Panc1 (cell line): Measurements from ENCODE around the gene RNU5D-1. TPM values are rescaled to one million over a fixed set of nuclear protein-coding genes. Genes with fewer than 3 reads are reported as not detected.

Source experiments
- ATAC-seq: fragments of 200-7000 bp; cut with Tn5 transposase; 2 replicates; pipeline ENCODE4 v1.9.1; 2020; ENCODE audit warnings: mild to moderate bottlenecking, moderate library complexity
- BruUV-seq: library from RNA; stranded (reverse); fragments of 400-500 nt; replicated peaks from 2 replicates; lab custom pipeline; 2021; lab: Mats Ljungman, UMichigan
- CTCF ChIA-PET: fragments of 300-600 bp; sonication (Branson Sonifier 250); formaldehyde crosslinking; loops from one replicate; lab custom pipeline; 2022; ENCODE audit warnings: antibody characterized with exemption; lab: Charles Lee
- POLR2A ChIA-PET: fragments of 300-600 bp; sonication (Branson Sonifier 250); formaldehyde crosslinking; loops from one replicate; lab custom pipeline; 2022; ENCODE audit warnings: antibody characterized with exemption; lab: Charles Lee
- DNase-seq: peaks from one replicate; pipeline ENCODE4 v3.0.0-alpha.2; 2010; ENCODE audit warnings: low read depth, low spot score
- H3K27ac ChIP-seq: 2 replicates; pipeline ENCODE4 v1.5.1; 2011; ENCODE audit warnings: mild to moderate bottlenecking, low read length, inconsistent platforms
- H3K27me3 ChIP-seq: fragments of 200-500 bp; sonication (Bioruptor generic); 2 replicates; pipeline ENCODE4 v1.6.0; 2014; ENCODE audit warnings: low read length, inconsistent platforms; ENCODE audit not compliant: control insufficient read depth, insufficient read depth
- H3K36me3 ChIP-seq: fragments of 200-500 bp; sonication (Bioruptor generic); 2 replicates; pipeline ENCODE4 v1.5.1; 2014; ENCODE audit warnings: inconsistent platforms, mild to moderate bottlenecking, low read length, moderate library complexity; ENCODE audit not compliant: control insufficient read depth, insufficient read depth
- H3K4me1 ChIP-seq: 2 replicates; pipeline ENCODE4 v1.5.1; 2011; ENCODE audit warnings: inconsistent platforms, mild to moderate bottlenecking, low read length, moderate library complexity; ENCODE audit not compliant: control insufficient read depth, insufficient read depth
- H3K4me3 ChIP-seq, 2 experiments: 2 replicates each; pipeline ENCODE4 v1.5.1; 2011 to 2012; ENCODE audit warnings: low read depth in 2 of 2, low read length in 2 of 2, mild to moderate bottlenecking in 2 of 2, inconsistent platforms in 1 of 2, moderate library complexity in 1 of 2
- H3K9me3 ChIP-seq: fragments of 200-500 bp; sonication (Bioruptor generic); 2 replicates; pipeline ENCODE4 v1.5.1; 2014; ENCODE audit warnings: low read depth, mild to moderate bottlenecking, inconsistent platforms, low read length, moderate library complexity; ENCODE audit not compliant: control insufficient read depth, insufficient read depth
- POLR2AphosphoS5 ChIP-seq: IDR thresholded peaks from 2 replicates; pipeline ENCODE4 v1.6.1; 2012; ENCODE audit warnings: mild to moderate bottlenecking, low read depth, low read length, moderate library complexity
- SIN3A ChIP-seq: IDR thresholded peaks from 2 replicates; pipeline ENCODE4 v1.6.1; 2012; ENCODE audit warnings: low read depth, mild to moderate bottlenecking, low read length, moderate library complexity, borderline replicate concordance; ENCODE audit not compliant: insufficient read depth
- TCF7L2 ChIP-seq: IDR thresholded peaks from 2 replicates; pipeline ENCODE4 v1.6.1; 2011; ENCODE audit warnings: mild to moderate bottlenecking, low read depth, low read length, inconsistent platforms
- in situ Hi-C: cut with HindIII; loops from 2 replicates; pipeline ENCODE4 v1.10.0; 2016; ENCODE audit warnings: low sequenced_read_pairs, low pct_unique_long_range_greater_than_20kb
- intact Hi-C: fragments of 100-400 bp; cut with micrococcal nuclease; formaldehyde crosslinking; loops from one replicate; pipeline ENCODE4 v1.10.0; 2022; ENCODE audit not compliant: unreplicated experiment
- total RNA-seq: library from RNA; stranded (reverse); gene quantifications from one replicate; pipeline ENCODE4 v1.2.1, GENCODE V29; 2021; ENCODE audit not compliant: unreplicated experiment
- TF ChIP-seq, protein P1 (sequence below): fragments of 450-650 bp; IDR thresholded peaks from 2 replicates; pipeline ENCODE4 v1.5.1; 2017; ENCODE audit warnings: mild to moderate bottlenecking
- TF ChIP-seq, protein P2 (sequence below), 2 experiments: IDR thresholded peaks; 2 replicates each; pipeline ENCODE4 v1.6.1; 2011 to 2012; ENCODE audit warnings: low read depth in 2 of 2, control low read depth in 1 of 2, low read length in 1 of 2, mild to moderate bottlenecking in 1 of 2, moderate library complexity in 1 of 2; ENCODE audit not compliant: insufficient read depth in 1 of 2

Gene RNU5D-1
- total RNA-seq, 1 experiment from 2014 or later, result not detected

DNA sequence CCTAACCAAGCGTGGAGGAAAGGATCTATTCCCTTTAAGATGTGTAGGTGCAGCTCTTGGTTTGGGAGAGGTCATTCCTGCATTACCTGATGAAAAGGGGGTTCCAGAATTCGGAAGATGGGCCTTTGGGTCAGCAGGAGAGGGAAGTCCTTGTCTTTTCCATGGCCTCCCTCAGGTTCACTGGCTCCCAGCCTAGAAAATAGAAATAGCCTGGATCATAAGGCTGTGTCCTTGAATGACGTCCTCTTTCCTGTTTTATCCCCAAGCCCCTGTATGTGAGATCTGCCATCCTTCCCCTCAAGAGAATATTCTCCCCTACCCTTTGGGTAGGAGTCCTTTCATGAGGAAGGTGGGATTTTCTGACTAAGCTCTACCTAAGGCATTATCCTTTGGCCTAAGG, 29.9 kb upstream of the RNU5D-1 start:
- H3K4me3 ChIP-seq, result no peak overlapping the region
- CTCF ChIA-PET, result no interaction called here
- H3K27me3 ChIP-seq, result no peaks in the 10 kb centered on the region
- H3K27ac ChIP-seq, result no peak overlapping the region
- H3K4me1 ChIP-seq, result no peaks in the 10 kb centered on the region
- TF ChIP-seq, protein P1, sequence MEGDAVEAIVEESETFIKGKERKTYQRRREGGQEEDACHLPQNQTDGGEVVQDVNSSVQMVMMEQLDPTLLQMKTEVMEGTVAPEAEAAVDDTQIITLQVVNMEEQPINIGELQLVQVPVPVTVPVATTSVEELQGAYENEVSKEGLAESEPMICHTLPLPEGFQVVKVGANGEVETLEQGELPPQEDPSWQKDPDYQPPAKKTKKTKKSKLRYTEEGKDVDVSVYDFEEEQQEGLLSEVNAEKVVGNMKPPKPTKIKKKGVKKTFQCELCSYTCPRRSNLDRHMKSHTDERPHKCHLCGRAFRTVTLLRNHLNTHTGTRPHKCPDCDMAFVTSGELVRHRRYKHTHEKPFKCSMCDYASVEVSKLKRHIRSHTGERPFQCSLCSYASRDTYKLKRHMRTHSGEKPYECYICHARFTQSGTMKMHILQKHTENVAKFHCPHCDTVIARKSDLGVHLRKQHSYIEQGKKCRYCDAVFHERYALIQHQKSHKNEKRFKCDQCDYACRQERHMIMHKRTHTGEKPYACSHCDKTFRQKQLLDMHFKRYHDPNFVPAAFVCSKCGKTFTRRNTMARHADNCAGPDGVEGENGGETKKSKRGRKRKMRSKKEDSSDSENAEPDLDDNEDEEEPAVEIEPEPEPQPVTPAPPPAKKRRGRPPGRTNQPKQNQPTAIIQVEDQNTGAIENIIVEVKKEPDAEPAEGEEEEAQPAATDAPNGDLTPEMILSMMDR, result no peak
- TF ChIP-seq SIN3A (no peak), TCF7L2 (no peak), POLR2AphosphoS5 (no peak)
- TF ChIP-seq, protein P2, sequence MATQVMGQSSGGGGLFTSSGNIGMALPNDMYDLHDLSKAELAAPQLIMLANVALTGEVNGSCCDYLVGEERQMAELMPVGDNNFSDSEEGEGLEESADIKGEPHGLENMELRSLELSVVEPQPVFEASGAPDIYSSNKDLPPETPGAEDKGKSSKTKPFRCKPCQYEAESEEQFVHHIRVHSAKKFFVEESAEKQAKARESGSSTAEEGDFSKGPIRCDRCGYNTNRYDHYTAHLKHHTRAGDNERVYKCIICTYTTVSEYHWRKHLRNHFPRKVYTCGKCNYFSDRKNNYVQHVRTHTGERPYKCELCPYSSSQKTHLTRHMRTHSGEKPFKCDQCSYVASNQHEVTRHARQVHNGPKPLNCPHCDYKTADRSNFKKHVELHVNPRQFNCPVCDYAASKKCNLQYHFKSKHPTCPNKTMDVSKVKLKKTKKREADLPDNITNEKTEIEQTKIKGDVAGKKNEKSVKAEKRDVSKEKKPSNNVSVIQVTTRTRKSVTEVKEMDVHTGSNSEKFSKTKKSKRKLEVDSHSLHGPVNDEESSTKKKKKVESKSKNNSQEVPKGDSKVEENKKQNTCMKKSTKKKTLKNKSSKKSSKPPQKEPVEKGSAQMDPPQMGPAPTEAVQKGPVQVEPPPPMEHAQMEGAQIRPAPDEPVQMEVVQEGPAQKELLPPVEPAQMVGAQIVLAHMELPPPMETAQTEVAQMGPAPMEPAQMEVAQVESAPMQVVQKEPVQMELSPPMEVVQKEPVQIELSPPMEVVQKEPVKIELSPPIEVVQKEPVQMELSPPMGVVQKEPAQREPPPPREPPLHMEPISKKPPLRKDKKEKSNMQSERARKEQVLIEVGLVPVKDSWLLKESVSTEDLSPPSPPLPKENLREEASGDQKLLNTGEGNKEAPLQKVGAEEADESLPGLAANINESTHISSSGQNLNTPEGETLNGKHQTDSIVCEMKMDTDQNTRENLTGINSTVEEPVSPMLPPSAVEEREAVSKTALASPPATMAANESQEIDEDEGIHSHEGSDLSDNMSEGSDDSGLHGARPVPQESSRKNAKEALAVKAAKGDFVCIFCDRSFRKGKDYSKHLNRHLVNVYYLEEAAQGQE (IDR thresholded peaks at IDR 0.05; ENCODE audit: insufficient read depth in 1 of 2, low read depth in 2 of 2, low read length in 1 of 2), result no peak
- in situ Hi-C loops (no loop called here), intact Hi-C loops (no loop called here)
- DNase-seq, result no peak
- H3K9me3 ChIP-seq, result no peaks in the 10 kb centered on the region
- peaks cover 27% of the 10 kb centered on the region for H3K36me3 ChIP-seq
- ATAC-seq, result no peak
- POLR2A ChIA-PET, result no interaction called here
- BruUV-seq, result no TSS peak

DNA sequence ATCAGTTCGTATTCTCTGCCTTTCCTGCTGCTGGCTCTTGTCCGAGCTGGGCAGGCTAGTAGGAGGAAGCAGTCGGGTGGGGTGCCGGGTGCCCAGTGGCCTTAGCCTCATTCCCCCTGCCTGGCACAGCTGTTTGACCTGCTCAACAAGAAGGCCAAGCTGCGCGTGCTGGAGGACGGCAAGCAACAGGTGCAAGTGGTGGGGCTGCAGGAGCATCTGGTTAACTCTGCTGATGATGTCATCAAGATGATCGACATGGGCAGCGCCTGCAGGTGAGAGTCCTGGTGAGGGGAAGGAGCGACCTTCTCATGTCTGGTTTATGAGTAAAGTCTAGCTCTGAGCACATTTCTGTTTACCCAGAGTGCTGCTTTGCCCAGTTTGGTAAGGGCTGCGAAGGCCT, 28.1 kb upstream of the RNU5D-1 start:
- H3K4me3 ChIP-seq, result no peak overlapping the region
- ChIA-PET POLR2A (no interaction called here), CTCF (no interaction called here)
- no peaks in the 10 kb centered on the region for H3K4me1 ChIP-seq
- BruUV-seq, result no TSS peak
- peaks cover 27% of the 10 kb centered on the region for H3K36me3 ChIP-seq
- DNase-seq, result no peak
- no peak for ATAC-seq
- in situ Hi-C loops, result no loop called here
- no peaks in the 10 kb centered on the region for H3K9me3 ChIP-seq
- no peaks in the 10 kb centered on the region for H3K27me3 ChIP-seq
- TF ChIP-seq, protein P1, result no peak
- TF ChIP-seq, protein P2 (IDR thresholded peaks at IDR 0.05; ENCODE audit: insufficient read depth in 1 of 2, low read depth in 2 of 2, low read length in 1 of 2), result no peak
- TF ChIP-seq POLR2AphosphoS5, result no peak
- no peak for TF ChIP-seq SIN3A
- no peak for TF ChIP-seq TCF7L2
- H3K27ac ChIP-seq, result no peak overlapping the region
- intact Hi-C loops, result no loop called here
